SKM-1 (cell line): ENCODE measurements around the gene SSTR5.
"Not testable (repeated sequence)": the region's sequence is repeated elsewhere in the genome, so short reads cannot be mapped to it uniquely, and the experiment has no call there.

ENCODE experiments used
- DNase-seq: peaks from one replicate; lab custom pipeline; 2025; ENCODE audit not compliant: unreplicated experiment; lab: John Stamatoyannopoulos, UW

The SSTR5 gene

GRCh38 chr16:1072526-1073261, at the start of gene SSTR5:
Gene SSTR5 (plus strand): TSS chr16:1072747. CDS start chr16:1078869, 6,122 bp downstream.
- DNase-seq: no peak

GRCh38 chr16:1024138-1024537, 48.4 kb upstream of the SSTR5 start:
- no peak for DNase-seq

- not testable (repeated sequence) for DNase-seq
Observed at GRCh38 chr16:1025183-1025809, 47.3 kb upstream of the SSTR5 start.

- no peak for DNase-seq
Observed at GRCh38 chr16:1026057-1026783, 46.3 kb upstream of the SSTR5 start.

GRCh38 chr16:1026784-1027500, 45.6 kb upstream of the SSTR5 start:
- no peak for DNase-seq

- DNase-seq: no peak
Observed at GRCh38 chr16:1027501-1027815, 45.1 kb upstream of the SSTR5 start.

- DNase-seq: no peak
Observed at GRCh38 chr16:1028056-1028455, 44.5 kb upstream of the SSTR5 start.

- no peak for DNase-seq
Observed at GRCh38 chr16:1028524-1029258, 43.9 kb upstream of the SSTR5 start.

- no peak for DNase-seq
Observed at GRCh38 chr16:1029259-1029545, 43.3 kb upstream of the SSTR5 start.

- DNase-seq: no peak
Observed at GRCh38 chr16:1030473-1030901, 42.1 kb upstream of the SSTR5 start.

- DNase-seq: no peak
Observed at GRCh38 chr16:1031666-1032065, 40.9 kb upstream of the SSTR5 start.

- DNase-seq: no peak
Observed at GRCh38 chr16:1032607-1033006, 39.9 kb upstream of the SSTR5 start.

GRCh38 chr16:1033128-1033679, 39.3 kb upstream of the SSTR5 start:
- no peak for DNase-seq

- DNase-seq: no peak
Observed at GRCh38 chr16:1034230-1035065, 38.1 kb upstream of the SSTR5 start.

- no peak for DNase-seq
Observed at GRCh38 chr16:1035066-1035415, 37.5 kb upstream of the SSTR5 start.

- no peak for DNase-seq
Observed at GRCh38 chr16:1036166-1036565, 36.4 kb upstream of the SSTR5 start.

GRCh38 chr16:1036726-1037393, 35.7 kb upstream of the SSTR5 start:
- no peak for DNase-seq

GRCh38 chr16:1037394-1038257, 34.9 kb upstream of the SSTR5 start:
- no peak for DNase-seq

GRCh38 chr16:1038932-1039331, 33.6 kb upstream of the SSTR5 start:
- DNase-seq: no peak
